Liver (tissue), 3 donors: ENCODE data around the gene SPATA16.

Experiments used
- FOXA1 ChIP-seq: IDR thresholded peaks from 2 replicates; pipeline ENCODE4 v1.6.1; 2016; ENCODE audit warnings: antibody characterized with exemption
- HNF4A ChIP-seq, 2 donors: conservative IDR thresholded peaks; 2 replicates each; pipeline ENCODE4 v1.6.1; 2016; ENCODE audit warnings: antibody characterized with exemption in 2 of 2, mild to moderate bottlenecking in 2 of 2
- HNF4G ChIP-seq: IDR thresholded peaks from 2 replicates; pipeline ENCODE4 v1.6.1; 2016; ENCODE audit warnings: antibody characterized with exemption
- JUND ChIP-seq, 2 donors: IDR thresholded peaks; 2 replicates each; pipeline ENCODE4 v1.6.1; 2016; ENCODE audit warnings: antibody characterized with exemption in 2 of 2
- RXRA ChIP-seq, 2 donors: IDR thresholded peaks; 2 replicates each; pipeline ENCODE4 v1.6.1; 2017 to 2018; ENCODE audit warnings: antibody characterized with exemption in 2 of 2, mild to moderate bottlenecking in 1 of 2
- SP1 ChIP-seq: IDR thresholded peaks from 2 replicates; pipeline ENCODE4 v1.6.1; 2018; ENCODE audit warnings: antibody characterized with exemption, mild to moderate bottlenecking
- YY1 ChIP-seq: IDR thresholded peaks from 2 replicates; pipeline ENCODE4 v1.6.1; 2016; ENCODE audit warnings: antibody characterized with exemption, mild to moderate bottlenecking
- ZBTB33 ChIP-seq: IDR thresholded peaks from 2 replicates; pipeline ENCODE4 v1.6.1; 2016; ENCODE audit warnings: antibody characterized with exemption
- TF ChIP-seq, protein P1 (sequence below): fragments of 150-350 bp; IDR thresholded peaks from 2 replicates; pipeline ENCODE4 v1.5.1; 2017; ENCODE audit warnings: improper control_type of control experiment, low read depth, low read length; ENCODE audit not compliant: missing input control
- donor health status: healthy.
- donor health status: healthy.

DNA sequence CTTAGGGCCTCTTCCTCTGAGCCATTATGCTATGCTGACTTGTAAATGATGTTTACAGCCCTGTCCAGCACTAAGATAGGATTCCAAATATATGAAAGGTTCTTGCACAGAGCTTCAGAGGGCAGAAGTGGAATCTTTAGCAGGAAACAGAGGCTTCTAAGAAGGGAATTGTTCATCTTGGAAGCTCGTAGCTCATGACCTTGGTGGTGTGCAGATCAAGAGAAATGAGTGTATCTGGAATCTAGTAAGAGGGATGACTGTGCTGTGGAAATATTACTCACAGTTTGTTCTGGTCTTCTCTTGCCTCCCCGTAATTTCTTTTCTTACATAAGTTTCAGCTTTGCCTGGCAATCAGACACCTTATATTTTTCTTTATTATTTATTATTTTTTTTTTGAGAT, 175.8 kb downstream of the SPATA16 start:
- TF ChIP-seq SP1 (no peak), HNF4A (conservative IDR thresholded peaks at IDR 0.05) (no peak), RXRA (IDR thresholded peaks at IDR 0.05) (no peak), YY1 (no peak), ZBTB33 (no peak), JUND (IDR thresholded peaks at IDR 0.05) (no peak), FOXA1 (no peak), HNF4G (no peak)
- TF ChIP-seq, protein P1, sequence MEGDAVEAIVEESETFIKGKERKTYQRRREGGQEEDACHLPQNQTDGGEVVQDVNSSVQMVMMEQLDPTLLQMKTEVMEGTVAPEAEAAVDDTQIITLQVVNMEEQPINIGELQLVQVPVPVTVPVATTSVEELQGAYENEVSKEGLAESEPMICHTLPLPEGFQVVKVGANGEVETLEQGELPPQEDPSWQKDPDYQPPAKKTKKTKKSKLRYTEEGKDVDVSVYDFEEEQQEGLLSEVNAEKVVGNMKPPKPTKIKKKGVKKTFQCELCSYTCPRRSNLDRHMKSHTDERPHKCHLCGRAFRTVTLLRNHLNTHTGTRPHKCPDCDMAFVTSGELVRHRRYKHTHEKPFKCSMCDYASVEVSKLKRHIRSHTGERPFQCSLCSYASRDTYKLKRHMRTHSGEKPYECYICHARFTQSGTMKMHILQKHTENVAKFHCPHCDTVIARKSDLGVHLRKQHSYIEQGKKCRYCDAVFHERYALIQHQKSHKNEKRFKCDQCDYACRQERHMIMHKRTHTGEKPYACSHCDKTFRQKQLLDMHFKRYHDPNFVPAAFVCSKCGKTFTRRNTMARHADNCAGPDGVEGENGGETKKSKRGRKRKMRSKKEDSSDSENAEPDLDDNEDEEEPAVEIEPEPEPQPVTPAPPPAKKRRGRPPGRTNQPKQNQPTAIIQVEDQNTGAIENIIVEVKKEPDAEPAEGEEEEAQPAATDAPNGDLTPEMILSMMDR = no peak
